Caco-2 (cell line): Measurements from ENCODE around the gene NHLRC4. TPM values are rescaled to one million over a fixed set of nuclear protein-coding genes. Genes with fewer than 3 reads are reported as not detected.

Source experiments
- BruUV-seq: library from RNA; stranded (reverse); fragments of 400-500 nt; replicated peaks from 2 replicates; lab custom pipeline; 2021; lab: Mats Ljungman, UMichigan
- CTCF ChIA-PET: fragments of 300-600 bp; sonication (Branson Sonifier 250); formaldehyde crosslinking; loops from one replicate; lab custom pipeline; 2022; ENCODE audit warnings: antibody characterized with exemption; lab: Charles Lee
- POLR2A ChIA-PET: fragments of 300-600 bp; sonication (Branson Sonifier 250); formaldehyde crosslinking; loops from one replicate; lab custom pipeline; 2022; ENCODE audit warnings: antibody characterized with exemption; lab: Charles Lee
- DNase-seq, 2 experiments: peaks; one replicate each; pipeline versions ENCODE4 v3.0.0 to v3.0.0-alpha.2; 2020 to 2022
- H3K27me3 ChIP-seq: replicated peaks from 2 replicates; pipeline ENCODE4 v1.6.0; 2011; ENCODE audit warnings: low read length; ENCODE audit not compliant: control insufficient read depth, insufficient read depth
- H3K36me3 ChIP-seq: 2 replicates; pipeline ENCODE4 v1.5.1; 2011; ENCODE audit warnings: low read length; ENCODE audit not compliant: control insufficient read depth, insufficient read depth
- H3K4me1 ChIP-seq: fragments of 250-450 bp; sonication (Bioruptor Pico); 2 replicates; pipeline ENCODE4 v1.5.1; 2020; ENCODE audit warnings: mild to moderate bottlenecking
- H3K4me3 ChIP-seq: 2 replicates; pipeline ENCODE4 v1.5.1; 2011; ENCODE audit warnings: low read depth, mild to moderate bottlenecking, control low read depth, low read length
- H3K9me3 ChIP-seq: fragments of 250-450 bp; sonication (Bioruptor Pico); 2 replicates; pipeline ENCODE4 v1.5.1; 2020; ENCODE audit warnings: mild to moderate bottlenecking, moderate library complexity
- H3K27ac Mint-ChIP-seq: one replicate; pipeline ENCODE4 v1.8.0; 2022; ENCODE audit warnings: mixed read lengths; ENCODE audit not compliant: unreplicated experiment
- H3K27me3 Mint-ChIP-seq: one replicate; pipeline ENCODE4 v1.8.0; 2022; ENCODE audit warnings: mixed read lengths; ENCODE audit not compliant: insufficient read depth, unreplicated experiment
- H3K36me3 Mint-ChIP-seq: one replicate; pipeline ENCODE4 v1.8.0; 2022; ENCODE audit warnings: mild to moderate bottlenecking, mixed read lengths; ENCODE audit not compliant: insufficient read depth, unreplicated experiment
- H3K4me1 Mint-ChIP-seq: one replicate; pipeline ENCODE4 v1.8.0; 2022; ENCODE audit warnings: low read depth, mixed read lengths; ENCODE audit not compliant: unreplicated experiment
- H3K4me3 Mint-ChIP-seq: one replicate; pipeline ENCODE4 v1.8.0; 2022; ENCODE audit warnings: mild to moderate bottlenecking, moderate library complexity, mixed read lengths; ENCODE audit not compliant: unreplicated experiment
- H3K9me3 Mint-ChIP-seq: one replicate; pipeline ENCODE4 v1.8.0; 2022; ENCODE audit warnings: mixed read lengths; ENCODE audit not compliant: unreplicated experiment
- CTCF ChIP-seq, 2 experiments: fragments of 200-600 bp in 1 of 2; IDR thresholded peaks; 1 replicate in 1 of 2; 2 replicates in 1 of 2; pipeline versions ENCODE4 v1.5.1 to v1.8.0; 2011 to 2022; ENCODE audit warnings: antibody characterized with exemption in 1 of 2, control low read depth in 1 of 2, inconsistent platforms in 1 of 2, low read depth in 1 of 2, low read length in 1 of 2, mild to moderate bottlenecking in 1 of 2, moderate library complexity in 1 of 2; ENCODE audit not compliant: insufficient read depth in 1 of 2, severe bottlenecking in 1 of 2, unreplicated experiment in 1 of 2
- intact Hi-C: fragments of 100-400 bp; cut with micrococcal nuclease; formaldehyde crosslinking; loops from one replicate; pipeline ENCODE4 v1.10.0; 2022; ENCODE audit not compliant: unreplicated experiment
- total RNA-seq: library from RNA; stranded (reverse); gene quantifications from 2 replicates; pipeline ENCODE4 v1.2.3, GENCODE V29; 2022

Gene NHLRC4
- total RNA-seq, 1 experiment from 2014 or later: not detected

GRCh38 chr16:546909-547770 lies 19.7 kb upstream of the NHLRC4 start:
- Histone ChIP-seq H3K36me3 (peaks cover 2% of the 10 kb centered on the region), H3K9me3 (no peaks in the 10 kb centered on the region), H3K4me1 (no peaks in the 10 kb centered on the region), H3K4me3 (no peak overlapping the region), H3K27me3 (no peaks in the 10 kb centered on the region)
- Mint-ChIP-seq H3K27me3 (no peaks in the 10 kb centered on the region), H3K27ac (no peak overlapping the region), H3K9me3 (no peaks in the 10 kb centered on the region), H3K36me3 (peaks cover 9% of the 10 kb centered on the region), H3K4me1 (no peaks in the 10 kb centered on the region), H3K4me3 (no peak overlapping the region)
- ChIA-PET CTCF (no interaction called here), POLR2A (no interaction called here)
- no peak for TF ChIP-seq CTCF (IDR thresholded peaks at IDR 0.05; ENCODE audit: insufficient read depth in 1 of 2, low read depth in 1 of 2, low read length in 1 of 2, severe bottlenecking in 1 of 2, unreplicated experiment in 1 of 2)
- intact Hi-C loops: no loop called here
- DNase-seq: no peak
- BruUV-seq: no TSS peak

GRCh38 chr16:548586-548985 lies 18.2 kb upstream of the NHLRC4 start:
- H3K9me3 ChIP-seq: no peaks in the 10 kb centered on the region
- intact Hi-C loops: no loop called here
- H3K27me3 ChIP-seq: no peaks in the 10 kb centered on the region
- Mint-ChIP-seq H3K27ac (no peak overlapping the region), H3K27me3 (no peaks in the 10 kb centered on the region), H3K4me3 (no peak overlapping the region), H3K36me3 (peaks cover 9% of the 10 kb centered on the region), H3K4me1 (no peaks in the 10 kb centered on the region), H3K9me3 (no peaks in the 10 kb centered on the region)
- no peak for TF ChIP-seq CTCF (IDR thresholded peaks at IDR 0.05; ENCODE audit: insufficient read depth in 1 of 2, low read depth in 1 of 2, low read length in 1 of 2, severe bottlenecking in 1 of 2, unreplicated experiment in 1 of 2)
- H3K4me1 ChIP-seq: no peaks in the 10 kb centered on the region
- no TSS peak for BruUV-seq
- ChIA-PET CTCF (no interaction called here), POLR2A (no interaction called here)
- H3K36me3 ChIP-seq: peaks cover 2% of the 10 kb centered on the region
- H3K4me3 ChIP-seq: no peak overlapping the region
- DNase-seq: no peak

- H3K4me3 Mint-ChIP-seq: no peak overlapping the region
- TF ChIP-seq CTCF (IDR thresholded peaks at IDR 0.05; ENCODE audit: insufficient read depth in 1 of 2, low read depth in 1 of 2, low read length in 1 of 2, severe bottlenecking in 1 of 2, unreplicated experiment in 1 of 2): no peak
- POLR2A ChIA-PET: no interaction called here
- no peak for DNase-seq
- no peaks in the 10 kb centered on the region for H3K9me3 Mint-ChIP-seq
- Histone ChIP-seq H3K4me1 (no peaks in the 10 kb centered on the region), H3K4me3 (no peak overlapping the region), H3K36me3 (peaks cover 2% of the 10 kb centered on the region), H3K27me3 (no peaks in the 10 kb centered on the region), H3K9me3 (no peaks in the 10 kb centered on the region)
- intact Hi-C loops: no loop called here
- no TSS peak for BruUV-seq
- CTCF ChIA-PET: no interaction called here
- H3K4me1 Mint-ChIP-seq: no peaks in the 10 kb centered on the region
- no peak overlapping the region for H3K27ac Mint-ChIP-seq
- H3K36me3 Mint-ChIP-seq: peaks cover 5% of the 10 kb centered on the region
- no peaks in the 10 kb centered on the region for H3K27me3 Mint-ChIP-seq
These were observed 17.1 kb upstream of the NHLRC4 start for GRCh38 chr16:549544-550263.
